RWPE1 (cell line): ENCODE measurements around the gene PYGL.

ENCODE experiments used
- CTCF ChIA-PET: fragments of 350-600 bp; sonication (Branson Sonifier 250); formaldehyde crosslinking; extraction: SDS; loops from one replicate; lab custom pipeline; 2021; lab: Yijun Ruan, JAX
- POLR2A ChIA-PET: fragments of 400-600 bp; formaldehyde crosslinking; extraction: SDS; loops from one replicate; lab custom pipeline; 2020; ENCODE audit warnings: antibody characterized with exemption; ENCODE audit not compliant: low non-redundant PET; lab: Yijun Ruan, JAX
- DNase-seq: peaks from one replicate; pipeline ENCODE4 v3.0.0; 2012; ENCODE audit warnings: low spot score
- H3K27ac ChIP-seq: fragments of 450-650 bp; 2 replicates; pipeline ENCODE4 v1.5.1; 2017
- CTCF ChIP-seq: fragments of 450-650 bp; conservative IDR thresholded peaks from 2 replicates; pipeline ENCODE4 v1.5.1; 2017; ENCODE audit warnings: low read depth, mild to moderate bottlenecking

Gene PYGL

GRCh38 chr14:50932156-50932555 is 12.1 kb downstream of the PYGL start:
- TF ChIP-seq CTCF: no peak
- ChIA-PET CTCF (no interaction called here), POLR2A (no interaction called here)
- no peak overlapping the region for H3K27ac ChIP-seq
- no peak for DNase-seq

GRCh38 chr14:50931559-50931958 is 12.7 kb downstream of the PYGL start:
- H3K27ac ChIP-seq: no peak overlapping the region
- TF ChIP-seq CTCF: no peak
- ChIA-PET POLR2A (no interaction called here), CTCF (no interaction called here)
- no peak for DNase-seq

- POLR2A ChIA-PET: no interaction called here
- CTCF ChIA-PET: no interaction called here
- no peak overlapping the region for H3K27ac ChIP-seq
- no peak for TF ChIP-seq CTCF
- no peak for DNase-seq
These were observed 14.8 kb downstream of the PYGL start for GRCh38 chr14:50929506-50929905.

GRCh38 chr14:50928002-50928635 is 16.2 kb downstream of the PYGL start:
- no peak overlapping the region for H3K27ac ChIP-seq
- ChIA-PET POLR2A (no interaction called here), CTCF (no interaction called here)
- no peak for TF ChIP-seq CTCF
- no peak for DNase-seq

GRCh38 chr14:50926851-50927386 is 17.4 kb downstream of the PYGL start:
- no peak for TF ChIP-seq CTCF
- H3K27ac ChIP-seq: no peak overlapping the region
- ChIA-PET POLR2A (no interaction called here), CTCF (no interaction called here)
- no peak for DNase-seq

- DNase-seq: no peak
- no peak for TF ChIP-seq CTCF
- no peak overlapping the region for H3K27ac ChIP-seq
- CTCF ChIA-PET: no interaction called here
- POLR2A ChIA-PET: no interaction called here
These were observed 19.4 kb downstream of the PYGL start for GRCh38 chr14:50924843-50925242.

- no peak for TF ChIP-seq CTCF
- ChIA-PET CTCF (no interaction called here), POLR2A (no interaction called here)
- DNase-seq: no peak
- no peak overlapping the region for H3K27ac ChIP-seq
These were observed 20.0 kb downstream of the PYGL start for GRCh38 chr14:50924236-50924635.
